ENCODE results near the gene GPRC5D. TPM values are rescaled to one million over a fixed set of nuclear protein-coding genes. Genes with fewer than 3 reads are reported as not detected.

Gene GPRC5D
- total and polyA plus RNA-seq, 2 donors (not counting 1 experiment from before 2014, with no cell fraction given) = 0.35 TPM; not detected in 1

DNA sequence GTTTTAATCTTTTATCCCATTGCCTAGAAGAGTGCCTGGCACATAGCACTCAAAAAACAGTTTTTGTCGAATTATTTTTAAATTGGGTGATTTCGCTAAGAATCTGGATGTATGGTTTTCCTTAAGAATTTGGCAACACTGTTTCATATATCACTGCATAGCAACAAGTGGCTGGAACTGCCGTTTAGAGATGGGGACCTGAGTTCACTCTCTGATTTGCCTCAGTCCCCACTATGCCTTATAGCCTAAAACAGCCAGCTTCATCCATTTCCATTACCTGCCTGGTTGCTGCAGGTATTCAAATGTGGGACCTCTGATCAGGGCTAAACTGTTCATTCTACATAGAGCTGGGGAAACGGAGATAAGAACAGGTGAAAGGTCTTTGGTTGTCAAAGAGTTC is 46.3 kb upstream of the GPRC5D start:
- no peaks in the 10 kb centered on the region for H4K20me1 ChIP-seq (ENCODE audit: control insufficient read depth, extremely low read depth, insufficient read depth, low read length)
- H3K9me3 ChIP-seq (ENCODE audit: control insufficient read depth, insufficient read depth, low read depth, low read length) = no peaks in the 10 kb centered on the region
- H3K36me3 ChIP-seq (ENCODE audit: control insufficient read depth, insufficient read depth, low read length) = no peaks in the 10 kb centered on the region
- H3K9ac ChIP-seq (ENCODE audit: insufficient read depth, low read length) = no peak overlapping the region
- H3K79me2 ChIP-seq (ENCODE audit: control insufficient read depth, insufficient read depth, low read length) = peaks cover 59% of the 10 kb centered on the region
- H3K4me2 ChIP-seq (ENCODE audit: extremely low read depth, insufficient read depth, low read length) = peak overlapping the region; percentile 81
- no peak overlapping the region for H2AFZ ChIP-seq (ENCODE audit: low read length)
- H3K4me3 ChIP-seq (replicated peaks in 1 of 4; ENCODE audit: control extremely low read depth in 1 of 4, insufficient read depth in 1 of 4, low read depth in 3 of 4, low read length in 4 of 4) = peak overlapping the region in 2 of 4 experiments; percentile 87 to 99
- H3K27me3 ChIP-seq (ENCODE audit: control insufficient read depth, insufficient read depth, low read length) = no peaks in the 10 kb centered on the region
- DNase-seq (ENCODE audit: low read depth in 2 of 2) = no peak
- H3K4me1 ChIP-seq (ENCODE audit: control insufficient read depth, extremely low read depth, insufficient read depth, low read length) = peaks cover 24% of the 10 kb centered on the region
- TF ChIP-seq, protein P1, sequence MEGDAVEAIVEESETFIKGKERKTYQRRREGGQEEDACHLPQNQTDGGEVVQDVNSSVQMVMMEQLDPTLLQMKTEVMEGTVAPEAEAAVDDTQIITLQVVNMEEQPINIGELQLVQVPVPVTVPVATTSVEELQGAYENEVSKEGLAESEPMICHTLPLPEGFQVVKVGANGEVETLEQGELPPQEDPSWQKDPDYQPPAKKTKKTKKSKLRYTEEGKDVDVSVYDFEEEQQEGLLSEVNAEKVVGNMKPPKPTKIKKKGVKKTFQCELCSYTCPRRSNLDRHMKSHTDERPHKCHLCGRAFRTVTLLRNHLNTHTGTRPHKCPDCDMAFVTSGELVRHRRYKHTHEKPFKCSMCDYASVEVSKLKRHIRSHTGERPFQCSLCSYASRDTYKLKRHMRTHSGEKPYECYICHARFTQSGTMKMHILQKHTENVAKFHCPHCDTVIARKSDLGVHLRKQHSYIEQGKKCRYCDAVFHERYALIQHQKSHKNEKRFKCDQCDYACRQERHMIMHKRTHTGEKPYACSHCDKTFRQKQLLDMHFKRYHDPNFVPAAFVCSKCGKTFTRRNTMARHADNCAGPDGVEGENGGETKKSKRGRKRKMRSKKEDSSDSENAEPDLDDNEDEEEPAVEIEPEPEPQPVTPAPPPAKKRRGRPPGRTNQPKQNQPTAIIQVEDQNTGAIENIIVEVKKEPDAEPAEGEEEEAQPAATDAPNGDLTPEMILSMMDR (conservative IDR thresholded peaks at IDR 0.05 in 1 of 2, IDR thresholded peaks at IDR 0.05 in 1 of 2; ENCODE audit: low read depth in 1 of 2, low read length in 2 of 2) = no peak
- no peak for TF ChIP-seq EZH2 (IDR thresholded peaks at IDR 0.05; ENCODE audit: low read length, missing control alignments)
- no peak overlapping the region for H3K27ac ChIP-seq (ENCODE audit: insufficient read depth, low read length)

DNA sequence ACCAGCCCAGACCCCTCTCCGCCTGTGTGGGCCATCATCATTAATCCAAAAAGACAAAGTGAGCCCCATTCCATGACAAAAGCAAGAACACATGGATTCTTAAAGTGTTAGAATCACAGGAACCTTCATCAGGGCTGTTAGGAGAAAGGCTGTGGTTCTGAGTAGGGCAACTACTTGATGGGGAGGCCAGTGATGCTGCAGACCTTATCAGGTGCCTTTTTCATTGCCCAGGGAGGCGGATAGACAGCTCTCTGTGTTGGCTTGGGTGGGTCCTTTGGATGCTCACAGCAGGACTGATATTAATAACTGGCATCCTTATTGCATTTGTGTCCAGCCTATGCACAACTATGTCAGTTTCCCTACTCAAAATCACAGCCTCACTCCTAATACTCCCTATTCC is 45.8 kb upstream of the GPRC5D start:
- Histone ChIP-seq H4K20me1 (ENCODE audit: control insufficient read depth, extremely low read depth, insufficient read depth, low read length) (no peaks in the 10 kb centered on the region), H3K9me3 (ENCODE audit: control insufficient read depth, insufficient read depth, low read depth, low read length) (no peaks in the 10 kb centered on the region), H3K27ac (ENCODE audit: insufficient read depth, low read length) (no peak overlapping the region), H3K4me1 (ENCODE audit: control insufficient read depth, extremely low read depth, insufficient read depth, low read length) (peaks cover 24% of the 10 kb centered on the region), H3K79me2 (ENCODE audit: control insufficient read depth, insufficient read depth, low read length) (peaks cover 59% of the 10 kb centered on the region), H2AFZ (ENCODE audit: low read length) (no peak overlapping the region), H3K4me2 (ENCODE audit: extremely low read depth, insufficient read depth, low read length) (peak overlapping the region; percentile 60), H3K4me3 (replicated peaks in 1 of 4; ENCODE audit: control extremely low read depth in 1 of 4, insufficient read depth in 1 of 4, low read depth in 3 of 4, low read length in 4 of 4) (peak overlapping the region in 1 of 4 experiments; percentile 99), H3K36me3 (ENCODE audit: control insufficient read depth, insufficient read depth, low read length) (no peaks in the 10 kb centered on the region), H3K9ac (ENCODE audit: insufficient read depth, low read length) (no peak overlapping the region), H3K27me3 (ENCODE audit: control insufficient read depth, insufficient read depth, low read length) (no peaks in the 10 kb centered on the region)
- DNase-seq (ENCODE audit: low read depth in 2 of 2) = no peak
- no peak for TF ChIP-seq EZH2 (IDR thresholded peaks at IDR 0.05; ENCODE audit: low read length, missing control alignments)
- TF ChIP-seq, protein P1 (conservative IDR thresholded peaks at IDR 0.05 in 1 of 2, IDR thresholded peaks at IDR 0.05 in 1 of 2; ENCODE audit: low read depth in 1 of 2, low read length in 2 of 2) = no peak

DNA sequence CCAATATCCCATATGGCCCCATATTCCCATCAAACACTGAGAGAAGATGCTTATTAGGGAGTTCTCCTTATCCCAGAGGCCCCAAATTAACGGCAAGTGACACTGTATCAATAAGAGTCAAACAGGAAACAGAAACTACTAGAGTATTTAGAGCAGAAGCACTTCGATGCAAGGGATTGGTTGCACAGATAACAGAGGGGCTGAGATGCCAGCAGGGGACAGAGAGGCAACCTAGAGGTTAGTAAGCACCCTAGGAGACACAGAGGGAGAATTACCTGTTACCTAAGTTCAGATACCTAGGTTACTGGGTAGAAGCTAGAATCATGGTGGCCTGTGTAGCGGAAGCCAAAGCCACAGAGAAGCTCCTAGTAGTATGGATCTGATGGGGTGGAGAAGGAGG is 45.2 kb upstream of the GPRC5D start:
- no peak overlapping the region for H3K4me2 ChIP-seq (ENCODE audit: extremely low read depth, insufficient read depth, low read length)

More for the DNA sequence above, 45.2 kb upstream of the GPRC5D start:
- TF ChIP-seq, protein P1 (conservative IDR thresholded peaks at IDR 0.05 in 1 of 2, IDR thresholded peaks at IDR 0.05 in 1 of 2; ENCODE audit: low read depth in 1 of 2, low read length in 2 of 2) = no peak
- TF ChIP-seq EZH2 (IDR thresholded peaks at IDR 0.05; ENCODE audit: low read length, missing control alignments) = no peak
- H3K9me3 ChIP-seq (ENCODE audit: control insufficient read depth, insufficient read depth, low read depth, low read length) = no peaks in the 10 kb centered on the region
- peaks cover 21% of the 10 kb centered on the region for H3K4me1 ChIP-seq (ENCODE audit: control insufficient read depth, extremely low read depth, insufficient read depth, low read length)
- H3K4me3 ChIP-seq (replicated peaks in 1 of 4; ENCODE audit: control extremely low read depth in 1 of 4, insufficient read depth in 1 of 4, low read depth in 3 of 4, low read length in 4 of 4) = peak overlapping the region in 2 of 4 experiments; percentile 7 to 99
- peaks cover 57% of the 10 kb centered on the region for H3K79me2 ChIP-seq (ENCODE audit: control insufficient read depth, insufficient read depth, low read length)
- no peaks in the 10 kb centered on the region for H3K36me3 ChIP-seq (ENCODE audit: control insufficient read depth, insufficient read depth, low read length)
- no peak overlapping the region for H3K9ac ChIP-seq (ENCODE audit: insufficient read depth, low read length)
- no peak overlapping the region for H2AFZ ChIP-seq (ENCODE audit: low read length)
- DNase-seq (ENCODE audit: low read depth in 2 of 2) = no peak
- no peaks in the 10 kb centered on the region for H3K27me3 ChIP-seq (ENCODE audit: control insufficient read depth, insufficient read depth, low read length)
- H4K20me1 ChIP-seq (ENCODE audit: control insufficient read depth, extremely low read depth, insufficient read depth, low read length) = no peaks in the 10 kb centered on the region
- no peak overlapping the region for H3K27ac ChIP-seq (ENCODE audit: insufficient read depth, low read length)

All from fibroblast of lung (primary cell).